IMR-90 (cell line): ENCODE data around the gene ZNF530. TPM values are rescaled to one million over a fixed set of nuclear protein-coding genes. Genes with fewer than 3 reads are reported as not detected.

Experiments used
- ATAC-seq: fragments of 200-7000 bp; cut with Tn5 transposase; 2 replicates; pipeline ENCODE4 v1.9.1; 2020; ENCODE audit warnings: low read depth, mild to moderate bottlenecking, moderate library complexity
- BruUV-seq: library from RNA; stranded (reverse); fragments of 400-500 nt; replicated peaks from 2 replicates; lab custom pipeline; 2021; lab: Mats Ljungman, UMichigan
- CTCF ChIA-PET: fragments of 300-600 bp; formaldehyde crosslinking; extraction: SDS; loops from one replicate; lab custom pipeline; 2021; ENCODE audit warnings: antibody characterized with exemption; lab: Yijun Ruan, JAX
- POLR2A ChIA-PET: fragments of 300-600 bp; sonication (Branson Sonifier 250); formaldehyde crosslinking; loops from one replicate; lab custom pipeline; 2022; ENCODE audit warnings: antibody characterized with exemption; ENCODE audit not compliant: unreplicated experiment; lab: Charles Lee
- DNase-seq: peaks from one replicate; pipeline ENCODE4 v3.0.0; 2013
- H2AFZ ChIP-seq: replicated peaks from 2 replicates; pipeline ENCODE3; 2013; ENCODE audit warnings: low read length, mild to moderate bottlenecking; ENCODE audit not compliant: poor library complexity
- H2AK5ac ChIP-seq: 2 replicates; pipeline ENCODE4 v1.6.1; 2013; ENCODE audit warnings: low read depth, low read length, inconsistent platforms
- H2AK9ac ChIP-seq: replicated peaks from 2 replicates; pipeline ENCODE3; 2013; ENCODE audit warnings: mild to moderate bottlenecking, low read depth, low read length, moderate library complexity; ENCODE audit not compliant: poor library complexity
- H2BK120ac ChIP-seq: 2 replicates; pipeline ENCODE4 v1.6.1; 2013; ENCODE audit warnings: low read depth, low read length, inconsistent platforms
- H2BK15ac ChIP-seq: 3 replicates; pipeline ENCODE4 v1.6.1; 2013; ENCODE audit warnings: low read depth, low read length, inconsistent platforms
- H2BK20ac ChIP-seq: 2 replicates; pipeline ENCODE4 v1.6.1; 2013; ENCODE audit warnings: low read depth, mild to moderate bottlenecking, inconsistent platforms, low read length, moderate library complexity
- H2BK5ac ChIP-seq: 2 replicates; pipeline ENCODE4 v1.6.1; 2013; ENCODE audit warnings: mild to moderate bottlenecking, low read depth, low read length, inconsistent platforms; ENCODE audit not compliant: poor library complexity, severe bottlenecking
- H3K14ac ChIP-seq: replicated peaks from 2 replicates; pipeline ENCODE4 v1.6.1; 2013; ENCODE audit warnings: low read depth, low read length, inconsistent platforms
- H3K18ac ChIP-seq: 2 replicates; pipeline ENCODE4 v1.6.1; 2013; ENCODE audit warnings: low read depth, low read length, control low read depth
- H3K23ac ChIP-seq: 2 replicates; pipeline ENCODE4 v1.6.1; 2013; ENCODE audit warnings: low read depth, low read length, inconsistent platforms
- H3K27ac ChIP-seq: 2 replicates; pipeline ENCODE4 v1.5.1; 2013; ENCODE audit warnings: mild to moderate bottlenecking, control low read depth, low read length; ENCODE audit not compliant: insufficient read depth
- H3K27me3 ChIP-seq: 2 replicates; pipeline ENCODE4 v1.6.1; 2013; ENCODE audit warnings: low read length; ENCODE audit not compliant: control insufficient read depth, insufficient read depth
- H3K36me3 ChIP-seq: 2 replicates; pipeline ENCODE4 v1.6.1; 2013; ENCODE audit warnings: low read length, mixed read lengths; ENCODE audit not compliant: control insufficient read depth, insufficient read depth
- H3K4ac ChIP-seq: 2 replicates; pipeline ENCODE4 v1.6.1; 2013; ENCODE audit warnings: low read depth, low read length, inconsistent platforms
- H3K4me1 ChIP-seq: 2 replicates; pipeline ENCODE4 v1.6.1; 2013; ENCODE audit warnings: low read length, mixed read lengths; ENCODE audit not compliant: control insufficient read depth, insufficient read depth
- H3K4me2 ChIP-seq: 2 replicates; pipeline ENCODE4 v1.6.1; 2013; ENCODE audit warnings: low read depth, mild to moderate bottlenecking, control low read depth, low read length, moderate library complexity
- H3K4me3 ChIP-seq: 2 replicates; pipeline ENCODE4 v1.5.1; 2013; ENCODE audit warnings: low read depth, mild to moderate bottlenecking, control low read depth, low read length, moderate library complexity; ENCODE audit not compliant: insufficient read depth
- H3K56ac ChIP-seq: 2 replicates; pipeline ENCODE4 v1.6.1; 2013; ENCODE audit warnings: low read length, inconsistent platforms; ENCODE audit not compliant: insufficient read depth; ENCODE audit errors: extremely low read depth
- H3K79me1 ChIP-seq, 2 experiments: 2 replicates each; pipeline ENCODE4 v1.6.1; 2013; ENCODE audit warnings: low read length in 2 of 2, inconsistent platforms in 1 of 2, low read depth in 1 of 2
- H3K9ac ChIP-seq: 2 replicates; pipeline ENCODE4 v1.6.1; 2013; ENCODE audit warnings: low read depth, low read length, control low read depth
- H3K9me1 ChIP-seq: 2 replicates; pipeline ENCODE4 v1.6.1; 2013; ENCODE audit warnings: low read length, inconsistent platforms; ENCODE audit not compliant: insufficient read depth
- H3K9me3 ChIP-seq: 2 replicates; pipeline ENCODE4 v1.6.1; 2013; ENCODE audit warnings: low read length; ENCODE audit not compliant: control insufficient read depth, insufficient read depth
- H4K20me1 ChIP-seq: 2 replicates; pipeline ENCODE4 v1.6.1; 2013; ENCODE audit warnings: low read length, inconsistent platforms; ENCODE audit not compliant: insufficient read depth
- H4K5ac ChIP-seq: 2 replicates; pipeline ENCODE4 v1.6.1; 2013; ENCODE audit warnings: mild to moderate bottlenecking, low read depth, low read length, control low read depth
- H4K8ac ChIP-seq, 2 experiments: 2 replicates each; pipeline ENCODE4 v1.6.1; 2013; ENCODE audit warnings: low read depth in 2 of 2, low read length in 2 of 2, control low read depth in 1 of 2, inconsistent platforms in 1 of 2
- H4K91ac ChIP-seq: 2 replicates; pipeline ENCODE4 v1.6.1; 2013; ENCODE audit warnings: low read depth, low read length, inconsistent platforms; ENCODE audit not compliant: insufficient read depth
- BHLHE40 ChIP-seq: fragments of 150-350 bp; IDR thresholded peaks from 2 replicates; pipeline ENCODE4 v1.6.1; 2016; ENCODE audit warnings: mild to moderate bottlenecking, low read depth, low read length
- CEBPB ChIP-seq: IDR thresholded peaks from 2 replicates; pipeline ENCODE4 v1.6.1; 2012; ENCODE audit warnings: low read depth, low read length, improper control_type of control experiment
- FOS ChIP-seq: fragments of 150-350 bp; IDR thresholded peaks from 2 replicates; pipeline ENCODE4 v1.6.1; 2016; ENCODE audit warnings: low read depth, low read length
- POLR2A ChIP-seq: IDR thresholded peaks from 2 replicates; pipeline ENCODE4 v1.6.1; 2012; ENCODE audit warnings: mild to moderate bottlenecking, low read depth, low read length
- dilution Hi-C: fragments of 300-500 bp; cut with HindIII; formaldehyde crosslinking; loops from one replicate; pipeline ENCODE4 v1.14.3; 2018; ENCODE audit warnings: low sequenced_read_pairs; ENCODE audit not compliant: unreplicated experiment
- in situ Hi-C: fragments of 300-500 bp; cut with MboI; formaldehyde crosslinking; loops from 3 replicates; pipeline ENCODE4 v1.14.3; 2019; ENCODE audit warnings: low sequenced_read_pairs, inconsistent platforms, mixed read lengths
- intact Hi-C: fragments of 100-400 bp; cut with micrococcal nuclease; formaldehyde crosslinking; loops from 2 replicates; pipeline ENCODE4 v1.10.0; 2022
- polyA plus RNA-seq, 3 experiments: library from polyadenylated mRNA; depleted of rRNA; stranded (reverse); fragments of >200 nt; gene quantifications; 2 replicates each; pipeline ENCODE4 v1.2.3, GENCODE V29; 2012; ENCODE audit warnings: low replicate concordance in 1 of 3
- total RNA-seq: library from RNA; depleted of rRNA; stranded (reverse); fragments of >200 nt; gene quantifications from 2 replicates; pipeline ENCODE4 v1.2.3, GENCODE V29; 2012
- TF ChIP-seq, protein P1 (sequence below): fragments of 150-350 bp; IDR thresholded peaks from 2 replicates; pipeline ENCODE4 v1.6.1; 2017; ENCODE audit warnings: mild to moderate bottlenecking, antibody characterized with exemption, low read length, low read depth

The ZNF530 gene
- total and polyA plus RNA-seq, 2 of the 4 experiments (the other 2 are of a cell fraction): 2.9 to 6.6 TPM

GRCh38 chr19:57570707-57571106 is 29.0 kb upstream of the ZNF530 start:
- POLR2A ChIA-PET: no interaction called here
- in situ Hi-C loops: no loop called here

More at GRCh38 chr19:57570707-57571106, 29.0 kb upstream of the ZNF530 start:
- no peak overlapping the region for H2BK5ac ChIP-seq
- no peak overlapping the region for H4K91ac ChIP-seq
- no peak overlapping the region for H2BK120ac ChIP-seq
- peaks cover 94% of the 10 kb centered on the region for H3K9me3 ChIP-seq
- no peak for DNase-seq
- no peak for TF ChIP-seq BHLHE40
- TF ChIP-seq FOS: no peak
- TF ChIP-seq CEBPB: no peak
- TF ChIP-seq, protein P1, sequence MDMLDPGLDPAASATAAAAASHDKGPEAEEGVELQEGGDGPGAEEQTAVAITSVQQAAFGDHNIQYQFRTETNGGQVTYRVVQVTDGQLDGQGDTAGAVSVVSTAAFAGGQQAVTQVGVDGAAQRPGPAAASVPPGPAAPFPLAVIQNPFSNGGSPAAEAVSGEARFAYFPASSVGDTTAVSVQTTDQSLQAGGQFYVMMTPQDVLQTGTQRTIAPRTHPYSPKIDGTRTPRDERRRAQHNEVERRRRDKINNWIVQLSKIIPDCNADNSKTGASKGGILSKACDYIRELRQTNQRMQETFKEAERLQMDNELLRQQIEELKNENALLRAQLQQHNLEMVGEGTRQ: no peak
- TF ChIP-seq POLR2A: no peak
- CTCF ChIA-PET: no interaction called here
- no peak overlapping the region for H3K18ac ChIP-seq
- H3K9me1 ChIP-seq: no peaks in the 10 kb centered on the region
- H3K4me3 ChIP-seq: no peak overlapping the region
- intact Hi-C loops (no loop called here), dilution Hi-C loops (no loop called here)
- BruUV-seq: no TSS peak
- no peak overlapping the region for H2AK5ac ChIP-seq
- no peak overlapping the region for H3K9ac ChIP-seq
- no peak overlapping the region for H2BK15ac ChIP-seq
- H3K27ac ChIP-seq: no peak overlapping the region
- H3K79me1 ChIP-seq: peaks cover 3 to 5% of the 10 kb centered on the region in 2 experiments; a peak in 2 of 4 replicates
- no peak overlapping the region for H3K56ac ChIP-seq
- no peak for ATAC-seq
- no peak overlapping the region for H2AFZ ChIP-seq
- no peak overlapping the region for H3K4me2 ChIP-seq
- H3K23ac ChIP-seq: no peak overlapping the region
- H4K20me1 ChIP-seq: no peaks in the 10 kb centered on the region
- H2AK9ac ChIP-seq: no peak overlapping the region
- H4K5ac ChIP-seq: no peak overlapping the region
- H3K4me1 ChIP-seq: no peaks in the 10 kb centered on the region
- H3K36me3 ChIP-seq: peaks cover 49% of the 10 kb centered on the region
- H3K27me3 ChIP-seq: no peaks in the 10 kb centered on the region
- no peak overlapping the region for H2BK20ac ChIP-seq
- H3K4ac ChIP-seq: no peak overlapping the region
- no peak overlapping the region for H3K14ac ChIP-seq
- H4K8ac ChIP-seq: no peak overlapping the region
